NB4 (cell line): ENCODE data around the gene AUTS2.

Experiments used
- MYC ChIP-seq: IDR thresholded peaks from 2 replicates; pipeline ENCODE4 v1.6.1; 2011; ENCODE audit warnings: low read depth, low read length
- POLR2A ChIP-seq: IDR thresholded peaks from 2 replicates; pipeline ENCODE4 v1.6.1; 2011; ENCODE audit warnings: mild to moderate bottlenecking; ENCODE audit not compliant: insufficient read length; ENCODE audit errors: extremely low read depth
- TF ChIP-seq, protein P1 (sequence below): IDR thresholded peaks from one replicate; pipeline ENCODE4 v1.5.1; 2012; ENCODE audit warnings: low read depth, low read length
- TF ChIP-seq, protein P2 (sequence below): IDR thresholded peaks from 2 replicates; pipeline ENCODE4 v1.6.1; 2011; ENCODE audit warnings: low read depth, low read length

DNA sequence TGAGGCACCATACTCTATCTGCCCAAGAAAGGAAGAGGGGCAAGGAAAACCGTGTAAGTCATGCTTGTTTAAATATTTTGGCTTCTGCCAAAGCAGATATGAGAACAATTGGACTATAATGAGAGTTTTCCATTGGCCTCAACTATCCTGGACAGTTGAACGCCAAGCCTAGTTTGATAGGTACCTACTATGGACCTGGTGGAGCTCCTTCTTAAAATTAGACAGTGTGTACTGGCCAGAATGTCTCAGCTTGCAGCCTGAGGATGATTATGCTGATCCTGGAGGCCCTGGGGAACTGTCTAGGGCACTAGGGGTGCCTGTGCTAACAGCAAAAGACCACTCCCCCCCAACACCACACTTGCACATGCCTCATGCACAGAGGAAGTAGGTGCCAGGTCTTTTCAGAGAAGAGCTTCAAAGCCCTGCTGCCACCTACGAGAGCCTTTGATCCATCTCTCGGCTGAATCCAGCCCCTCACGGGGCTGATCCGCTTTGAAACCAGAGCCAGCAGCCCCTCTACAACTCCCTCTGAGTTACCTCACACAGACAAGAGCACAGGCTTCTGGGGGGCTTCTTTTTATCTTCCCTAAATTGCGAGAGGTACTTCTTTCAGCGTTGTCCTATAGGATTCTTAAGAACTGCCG lies 1059.8 kb downstream of the AUTS2 start:
- TF ChIP-seq, protein P1, sequence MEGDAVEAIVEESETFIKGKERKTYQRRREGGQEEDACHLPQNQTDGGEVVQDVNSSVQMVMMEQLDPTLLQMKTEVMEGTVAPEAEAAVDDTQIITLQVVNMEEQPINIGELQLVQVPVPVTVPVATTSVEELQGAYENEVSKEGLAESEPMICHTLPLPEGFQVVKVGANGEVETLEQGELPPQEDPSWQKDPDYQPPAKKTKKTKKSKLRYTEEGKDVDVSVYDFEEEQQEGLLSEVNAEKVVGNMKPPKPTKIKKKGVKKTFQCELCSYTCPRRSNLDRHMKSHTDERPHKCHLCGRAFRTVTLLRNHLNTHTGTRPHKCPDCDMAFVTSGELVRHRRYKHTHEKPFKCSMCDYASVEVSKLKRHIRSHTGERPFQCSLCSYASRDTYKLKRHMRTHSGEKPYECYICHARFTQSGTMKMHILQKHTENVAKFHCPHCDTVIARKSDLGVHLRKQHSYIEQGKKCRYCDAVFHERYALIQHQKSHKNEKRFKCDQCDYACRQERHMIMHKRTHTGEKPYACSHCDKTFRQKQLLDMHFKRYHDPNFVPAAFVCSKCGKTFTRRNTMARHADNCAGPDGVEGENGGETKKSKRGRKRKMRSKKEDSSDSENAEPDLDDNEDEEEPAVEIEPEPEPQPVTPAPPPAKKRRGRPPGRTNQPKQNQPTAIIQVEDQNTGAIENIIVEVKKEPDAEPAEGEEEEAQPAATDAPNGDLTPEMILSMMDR, result no peak
- no peak for TF ChIP-seq POLR2A
- no peak for TF ChIP-seq MYC
- TF ChIP-seq, protein P2, sequence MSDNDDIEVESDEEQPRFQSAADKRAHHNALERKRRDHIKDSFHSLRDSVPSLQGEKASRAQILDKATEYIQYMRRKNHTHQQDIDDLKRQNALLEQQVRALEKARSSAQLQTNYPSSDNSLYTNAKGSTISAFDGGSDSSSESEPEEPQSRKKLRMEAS, result no peak
